Uterus (tissue), 2 donors: Measurements from ENCODE around the gene MED22.

Source experiments
- POLR2A ChIP-seq, 2 donors: fragments of 450-650 bp; IDR thresholded peaks; one replicate each; pipeline ENCODE4 v1.6.1; 2016; ENCODE audit warnings: antibody characterized with exemption in 2 of 2, mild to moderate bottlenecking in 1 of 2, moderate library complexity in 1 of 2
- TF ChIP-seq, protein P1 (sequence below), 4 experiments: fragments of 200-600 bp in 2 of 4; fragments of 450-650 bp in 2 of 4; sonication (generic) in 2 of 4; IDR thresholded peaks; one replicate each; pipeline ENCODE4 v1.5.1; 2016 to 2019; ENCODE audit warnings: antibody characterized with exemption in 4 of 4, mild to moderate bottlenecking in 2 of 4, moderate library complexity in 1 of 4

DNA sequence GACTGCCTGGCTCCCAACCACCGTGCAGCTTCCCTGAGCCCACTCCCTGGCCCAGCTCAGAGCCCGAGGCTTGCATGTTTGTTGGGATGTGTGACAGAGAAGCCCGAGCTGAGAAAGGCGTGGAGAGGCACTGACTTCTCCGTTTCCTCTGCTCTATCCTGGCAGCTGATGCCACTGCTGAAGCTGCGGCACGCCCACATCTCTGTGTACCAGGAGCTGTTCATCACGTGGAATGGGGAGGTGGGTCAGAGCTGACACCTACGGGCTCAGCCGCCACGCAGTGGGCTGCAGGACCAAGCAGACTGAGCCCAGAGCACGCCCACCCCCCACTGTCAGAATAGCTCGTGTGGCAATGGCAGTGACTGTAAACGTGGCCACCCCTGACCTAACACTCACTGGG is 37.5 kb upstream of the MED22 start:
- TF ChIP-seq, protein P1, sequence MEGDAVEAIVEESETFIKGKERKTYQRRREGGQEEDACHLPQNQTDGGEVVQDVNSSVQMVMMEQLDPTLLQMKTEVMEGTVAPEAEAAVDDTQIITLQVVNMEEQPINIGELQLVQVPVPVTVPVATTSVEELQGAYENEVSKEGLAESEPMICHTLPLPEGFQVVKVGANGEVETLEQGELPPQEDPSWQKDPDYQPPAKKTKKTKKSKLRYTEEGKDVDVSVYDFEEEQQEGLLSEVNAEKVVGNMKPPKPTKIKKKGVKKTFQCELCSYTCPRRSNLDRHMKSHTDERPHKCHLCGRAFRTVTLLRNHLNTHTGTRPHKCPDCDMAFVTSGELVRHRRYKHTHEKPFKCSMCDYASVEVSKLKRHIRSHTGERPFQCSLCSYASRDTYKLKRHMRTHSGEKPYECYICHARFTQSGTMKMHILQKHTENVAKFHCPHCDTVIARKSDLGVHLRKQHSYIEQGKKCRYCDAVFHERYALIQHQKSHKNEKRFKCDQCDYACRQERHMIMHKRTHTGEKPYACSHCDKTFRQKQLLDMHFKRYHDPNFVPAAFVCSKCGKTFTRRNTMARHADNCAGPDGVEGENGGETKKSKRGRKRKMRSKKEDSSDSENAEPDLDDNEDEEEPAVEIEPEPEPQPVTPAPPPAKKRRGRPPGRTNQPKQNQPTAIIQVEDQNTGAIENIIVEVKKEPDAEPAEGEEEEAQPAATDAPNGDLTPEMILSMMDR (IDR thresholded peaks at IDR 0.05): no peak
- no peak for TF ChIP-seq POLR2A (IDR thresholded peaks at IDR 0.05)
